Adrenal gland (tissue), 12 donors: ENCODE results near the gene LIMS2. TPM values are rescaled to one million over a fixed set of nuclear protein-coding genes. Genes with fewer than 3 reads are reported as not detected.
A peak's percentile ranks its signal among the peaks of the same experiment; 100 is the strongest.

Experiments used
- DNase-seq, 7 donors: peaks; one replicate each; pipeline ENCODE4 v3.0.0-alpha.2; 2019 to 2020
- H3K27ac ChIP-seq, 5 donors: fragments of 200-600 bp; sonication (generic) in 4 of 5; 1 replicate in 3 of 5; 2 replicates in 2 of 5; pipeline versions ENCODE4 v1.5.1 to v1.8.0; 2016 to 2020; ENCODE audit warnings: mild to moderate bottlenecking in 1 of 5
- H3K27me3 ChIP-seq: fragments of 200-600 bp; 2 replicates; pipeline ENCODE4 v1.8.0; 2021
- H3K36me3 ChIP-seq, 2 donors: fragments of 200-600 bp; replicated peaks in 1 of 2; 1 replicate in 1 of 2; 2 replicates in 1 of 2; pipeline versions ENCODE4 v1.5.1 to v1.8.0; 2018 to 2022
- H3K4me1 ChIP-seq, 2 donors: fragments of 200-600 bp; replicated peaks in 1 of 2; 1 replicate in 1 of 2; 2 replicates in 1 of 2; pipeline versions ENCODE4 v1.5.1 to v1.8.0; 2018 to 2021
- H3K4me3 ChIP-seq, 4 donors: fragments of 200-600 bp; sonication (generic) in 3 of 4; one replicate each; pipeline ENCODE4 v1.5.1; 2016 to 2018
- H3K9me3 ChIP-seq, 3 donors: fragments of 200-600 bp; sonication (generic) in 1 of 3; replicated peaks in 1 of 3; 1 replicate in 2 of 3; 2 replicates in 1 of 3; pipeline versions ENCODE4 v1.5.1 to v1.8.0; 2016 to 2021
- CTCF ChIP-seq, 6 experiments: fragments of 450-650 bp in 4 of 6; fragments of 200-600 bp in 2 of 6; sonication (generic) in 1 of 6; IDR thresholded peaks; 1 replicate in 5 of 6; 2 replicates in 1 of 6; pipeline versions ENCODE4 v1.5.1 to v1.8.0; 2016 to 2021; ENCODE audit warnings: antibody characterized with exemption in 6 of 6, mild to moderate bottlenecking in 2 of 6, moderate library complexity in 1 of 6
- POLR2A ChIP-seq, 2 donors: fragments of 450-650 bp; IDR thresholded peaks; one replicate each; pipeline ENCODE4 v1.6.1; 2017; ENCODE audit warnings: antibody characterized with exemption in 2 of 2, mild to moderate bottlenecking in 2 of 2, moderate library complexity in 1 of 2
- WGBS, 4 donors: extraction: QIAGEN DNeasy Blood & Tissue Kit in 2 of 4; methylation state at CpG; one replicate each; pipeline versions ENCODE4 v1.1.5 to v1.1.7; 2013 to 2017; 5-methylcytosine and 5-hydroxymethylcytosine counted together
- intact Hi-C, 2 donors: fragments of 100-400 bp; cut with DNase I; formaldehyde crosslinking; loops; one replicate each; pipeline versions ENCODE4 v1.14.1 to v1.15.0; 2022 to 2023
- polyA plus RNA-seq, 3 donors: library from polyadenylated mRNA; stranded (reverse); fragments of 200-250 nt in 2 of 3; fragments of 350-450 nt in 1 of 3; fragmentation: Illumina TruSeq in 1 of 3; extraction: RNeasy Lipid Tissue Mini Kit (QIAGEN cat#74804) in 1 of 3; gene quantifications; one replicate each; pipeline ENCODE4 v1.2.3, GENCODE V29; 2013 to 2014
- total RNA-seq, 9 donors: library from RNA; depleted of rRNA in 4 of 9; stranded (reverse); fragments of >200 nt in 4 of 9; fragments of 120-200 nt in 1 of 9; fragmentation: NEBNext Ultra II Directional in 1 of 9; extraction: Animal tissue kit (Norgen Biotek cat#: 25700) in 1 of 9; gene quantifications; one replicate each; pipeline versions ENCODE4 v1.1.0 to v1.2.4, GENCODE V29; 2013 to 2023
- donor health status: healthy with polysubstance abuse.
- donor health status: Bipolar disorder and iron deficiency.
- donor health status: DM: yes; HTN: yes; CAD: no.
- donor health status: DM: no; HTN: no; CAD: no.
- donor health status: DM: no; HTN: no; CAD: no.
- donor health status: DM: yes; HTN: yes; CAD: no.

The LIMS2 gene
- total and polyA plus RNA-seq, 12 donors: 1.4 to 142 (median 16.1) TPM

DNA sequence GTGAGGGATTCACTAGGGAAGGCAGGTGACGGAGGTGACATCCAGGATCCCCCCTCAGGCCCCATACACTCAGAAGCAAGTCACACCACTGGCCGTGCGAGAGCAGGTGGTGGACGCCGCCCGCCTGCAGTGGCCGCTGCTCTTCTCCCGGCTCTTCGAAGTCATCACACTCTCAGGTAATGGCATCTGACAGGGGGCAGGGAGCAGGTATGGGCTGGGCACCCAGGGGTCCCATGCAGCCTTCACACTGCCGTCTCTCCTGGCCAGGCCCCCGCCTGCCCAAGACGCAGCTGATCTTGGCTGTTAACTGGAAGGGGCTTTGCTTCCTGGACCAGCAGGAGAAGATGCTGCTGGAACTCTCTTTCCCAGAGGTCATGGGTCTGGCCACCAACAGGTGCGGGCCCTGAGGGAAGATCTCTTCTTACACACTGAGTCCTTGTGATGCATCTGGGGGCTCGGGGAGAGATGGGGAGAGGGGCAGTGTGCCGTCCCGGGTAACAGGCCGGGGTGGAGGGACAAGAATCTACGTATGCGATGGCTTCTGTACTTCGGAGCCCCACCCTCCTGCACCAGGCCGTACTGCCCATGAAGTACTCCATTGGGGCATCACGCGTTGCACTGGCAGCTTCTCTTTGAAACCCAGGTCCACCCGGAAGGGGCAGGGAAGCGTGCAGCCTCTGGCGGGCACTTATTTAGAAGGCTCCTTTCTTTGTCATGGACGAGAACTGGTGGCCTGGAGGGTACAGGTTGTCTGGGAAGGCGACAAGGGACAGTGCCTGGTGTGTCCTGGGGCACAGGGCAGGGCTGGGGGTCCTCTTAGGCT lies 48.2 kb downstream of the LIMS2 start:
- TF ChIP-seq CTCF (IDR thresholded peaks at IDR 0.05) (no peak), POLR2A (IDR thresholded peaks at IDR 0.05) (no peak)
- Histone ChIP-seq H3K9me3 (no peaks in the 10 kb centered on the region), H3K27me3 (no peaks in the 10 kb centered on the region), H3K36me3 (no peaks in the 10 kb centered on the region), H3K4me1 (no peaks in the 10 kb centered on the region), H3K27ac (no peak overlapping the region), H3K4me3 (no peak overlapping the region)
- 82 to 90% (median 89%) methylated on average over 15 to 28 of the region's 28 CpGs for WGBS, 4 donors
- intact Hi-C loops: no loop called here
- no peak for DNase-seq

- 36 to 71% (median 66%) methylated on average over 3 to 12 of the region's 12 CpGs for WGBS, 4 donors
- Histone ChIP-seq H3K27ac (no peak overlapping the region), H3K27me3 (no peaks in the 10 kb centered on the region), H3K4me1 (no peaks in the 10 kb centered on the region), H3K9me3 (no peaks in the 10 kb centered on the region), H3K36me3 (no peaks in the 10 kb centered on the region), H3K4me3 (no peak overlapping the region)
- no peak for DNase-seq
- TF ChIP-seq POLR2A (IDR thresholded peaks at IDR 0.05) (no peak), CTCF (IDR thresholded peaks at IDR 0.05) (no peak)
- intact Hi-C loops: no loop called here
These were observed 49.2 kb downstream of the LIMS2 start for GRCh38 chr2:127626175-127626574.

DNA sequence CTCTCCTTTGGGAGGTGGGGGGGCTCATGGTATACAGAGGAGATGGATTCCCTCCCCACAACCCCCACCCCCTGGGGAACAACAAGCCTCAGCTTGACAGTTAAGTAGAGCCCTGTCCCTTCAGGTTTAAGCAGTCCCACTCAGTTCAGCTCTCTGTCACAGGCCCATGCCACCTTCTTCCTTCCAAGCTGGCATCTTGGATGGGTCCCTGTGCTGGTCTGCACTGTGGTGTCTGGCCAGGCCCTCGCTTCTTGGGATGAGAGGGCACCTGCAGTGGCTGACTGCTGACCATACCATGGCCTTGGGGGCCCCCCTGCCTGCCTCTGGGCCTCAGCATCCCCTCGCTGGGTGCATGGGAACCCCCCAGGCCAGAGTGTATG lies 49.8 kb downstream of the LIMS2 start:
- Histone ChIP-seq H3K4me3 (no peak overlapping the region), H3K4me1 (no peaks in the 10 kb centered on the region), H3K27ac (no peak overlapping the region), H3K27me3 (no peaks in the 10 kb centered on the region), H3K9me3 (no peaks in the 10 kb centered on the region), H3K36me3 (no peaks in the 10 kb centered on the region)
- TF ChIP-seq POLR2A (IDR thresholded peaks at IDR 0.05) (no peak), CTCF (IDR thresholded peaks at IDR 0.05) (no peak)
- intact Hi-C loops: no loop called here
- WGBS, 4 donors: 83 to 95% (median 91%) methylated on average over 2 of the region's 2 CpGs
- DNase-seq: no peak

- Histone ChIP-seq H3K9me3 (no peaks in the 10 kb centered on the region), H3K36me3 (no peaks in the 10 kb centered on the region), H3K27ac (no peak overlapping the region), H3K27me3 (no peaks in the 10 kb centered on the region), H3K4me3 (no peak overlapping the region), H3K4me1 (no peaks in the 10 kb centered on the region)
- intact Hi-C loops: no loop called here
- DNase-seq: peak in 2 of 7 donors; percentile 4 to 8
- WGBS, 4 donors: 79 to 88% (median 86%) methylated on average over 5 to 23 of the region's 23 CpGs
- TF ChIP-seq POLR2A (IDR thresholded peaks at IDR 0.05): no peak
- TF ChIP-seq CTCF (IDR thresholded peaks at IDR 0.05): no peak
These were observed 50.4 kb downstream of the LIMS2 start for GRCh38 chr2:127624756-127625571.
